ENCODE data around the gene AKNAD1. TPM values are rescaled to one million over a fixed set of nuclear protein-coding genes. Genes with fewer than 3 reads are reported as not detected.

AKNAD1 gene
- total RNA-seq, 1 experiment from 2014 or later: 7.2 TPM

DNA sequence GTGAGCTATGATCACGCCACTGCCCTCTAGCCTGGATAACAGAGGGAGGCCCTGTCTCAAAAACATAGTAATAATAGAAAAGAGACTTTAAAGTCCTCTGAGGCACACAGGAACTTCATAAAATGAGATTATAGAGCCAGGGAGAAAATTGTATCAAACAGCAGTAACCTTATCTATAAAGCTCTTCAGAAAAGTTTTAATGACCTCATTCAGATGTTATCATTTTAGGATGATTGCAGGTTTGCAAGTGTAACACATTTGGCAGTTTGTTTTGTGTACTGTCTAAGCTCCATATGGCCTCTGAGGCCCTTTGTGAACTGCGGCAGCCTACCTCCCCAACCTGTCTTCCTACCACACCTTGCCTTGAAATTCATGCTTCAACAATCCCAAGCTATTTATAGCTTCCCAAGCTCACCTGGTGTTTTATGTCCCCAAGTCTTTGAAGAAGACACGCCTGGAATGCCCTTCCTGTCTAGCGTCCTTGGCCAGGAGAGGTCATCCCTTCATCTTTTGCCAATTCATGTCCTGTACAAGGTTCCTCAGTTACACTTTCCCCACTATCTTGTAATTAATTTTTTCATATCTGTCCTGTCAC, 8.5 kb upstream of the AKNAD1 start:
- CTCF ChIA-PET: interaction anchor here (0.6 to 2.3 kb wide), 3 partner anchors 13 to 37 kb away, joined by 3 to 10 read pairs (median 5); no protein-coding TSS in a partner anchor
- POLR2A ChIA-PET: interaction anchor here (0.5 to 2.0 kb wide), 9 partner anchors 9 to 722 kb away, joined by 3 to 9 read pairs (median 3); partner anchors contain the start of gene GPSM2

GRCh38 chr1:108863984-108864383, 7.1 kb upstream of the AKNAD1 start:
- Mint-ChIP-seq H3K27ac (ENCODE audit: low read depth, unreplicated experiment) (no peak overlapping the region), H3K9me3 (ENCODE audit: unreplicated experiment) (no peaks in the 10 kb centered on the region), H3K36me3 (ENCODE audit: insufficient read depth, unreplicated experiment) (peaks cover 13% of the 10 kb centered on the region), H3K4me3 (ENCODE audit: unreplicated experiment) (no peak overlapping the region), H3K27me3 (ENCODE audit: insufficient read depth, unreplicated experiment) (no peaks in the 10 kb centered on the region), H3K4me1 (ENCODE audit: insufficient read depth, unreplicated experiment) (no peaks in the 10 kb centered on the region)
- POLR2A ChIA-PET: interaction anchor here (1.4 to 2.0 kb wide), 3 partner anchors 10 to 14 kb away, joined by 3 to 9 read pairs (median 5); partner anchors contain the start of gene GPSM2
- no peak for DNase-seq (ENCODE audit: unreplicated experiment)
- intact Hi-C loops (cut with micrococcal nuclease): no loop called here
- no peak for TF ChIP-seq CTCF (IDR thresholded peaks at IDR 0.05; ENCODE audit: unreplicated experiment)
- CTCF ChIA-PET: interaction anchor here (0.6 to 2.3 kb wide), 4 partner anchors 10 to 1229 kb away, joined by 3 to 10 read pairs (median 3); no protein-coding TSS in a partner anchor
- BruUV-seq (replicated peaks): no TSS peak

More for the DNA sequence above, 8.5 kb upstream of the AKNAD1 start:
- Mint-ChIP-seq H3K36me3 (ENCODE audit: insufficient read depth, unreplicated experiment) (peaks cover 13% of the 10 kb centered on the region), H3K4me1 (ENCODE audit: insufficient read depth, unreplicated experiment) (no peaks in the 10 kb centered on the region), H3K9me3 (ENCODE audit: unreplicated experiment) (no peaks in the 10 kb centered on the region), H3K27ac (ENCODE audit: low read depth, unreplicated experiment) (no peak overlapping the region), H3K4me3 (ENCODE audit: unreplicated experiment) (no peak overlapping the region), H3K27me3 (ENCODE audit: insufficient read depth, unreplicated experiment) (no peaks in the 10 kb centered on the region)
- no TSS peak for BruUV-seq (replicated peaks)
- intact Hi-C loops (cut with micrococcal nuclease): no loop called here
- TF ChIP-seq CTCF (IDR thresholded peaks at IDR 0.05; ENCODE audit: unreplicated experiment): no peak
- no peak for DNase-seq (ENCODE audit: unreplicated experiment)

GRCh38 chr1:108862698-108863477, 6.0 kb upstream of the AKNAD1 start:
- H3K27ac Mint-ChIP-seq (ENCODE audit: low read depth, unreplicated experiment): no peak overlapping the region
- no peak for TF ChIP-seq CTCF (IDR thresholded peaks at IDR 0.05; ENCODE audit: unreplicated experiment)
- no peaks in the 10 kb centered on the region for H3K4me1 Mint-ChIP-seq (ENCODE audit: insufficient read depth, unreplicated experiment)
- POLR2A ChIA-PET: interaction anchor here (1.3 to 1.4 kb wide), 2 partner anchors 15 to 31 kb away, joined by 3 read pairs; no protein-coding TSS in a partner anchor
- intact Hi-C loops (cut with micrococcal nuclease): no loop called here
- DNase-seq (ENCODE audit: unreplicated experiment): no peak
- H3K36me3 Mint-ChIP-seq (ENCODE audit: insufficient read depth, unreplicated experiment): peaks cover 13% of the 10 kb centered on the region
- H3K9me3 Mint-ChIP-seq (ENCODE audit: unreplicated experiment): no peaks in the 10 kb centered on the region
- no peak overlapping the region for H3K4me3 Mint-ChIP-seq (ENCODE audit: unreplicated experiment)
- H3K27me3 Mint-ChIP-seq (ENCODE audit: insufficient read depth, unreplicated experiment): no peaks in the 10 kb centered on the region
- CTCF ChIA-PET: interaction anchor here (0.6 to 0.8 kb wide), 3 partner anchors 18 to 1507 kb away, joined by 3 to 4 read pairs (median 3); no protein-coding TSS in a partner anchor
- BruUV-seq (replicated peaks): no TSS peak

- POLR2A ChIA-PET: interaction anchor here (1.1 to 1.3 kb wide), 3 partner anchors 15 to 34 kb away, joined by 3 to 7 read pairs (median 4); partner anchors contain the start of gene GPSM2
Observed at GRCh38 chr1:108862017-108862610, 5.2 kb upstream of the AKNAD1 start.

More at GRCh38 chr1:108862017-108862610, 5.2 kb upstream of the AKNAD1 start:
- no TSS peak for BruUV-seq (replicated peaks)
- no peaks in the 10 kb centered on the region for H3K4me1 Mint-ChIP-seq (ENCODE audit: insufficient read depth, unreplicated experiment)
- H3K27ac Mint-ChIP-seq (ENCODE audit: low read depth, unreplicated experiment): no peak overlapping the region
- H3K36me3 Mint-ChIP-seq (ENCODE audit: insufficient read depth, unreplicated experiment): peaks cover 12% of the 10 kb centered on the region
- DNase-seq (ENCODE audit: unreplicated experiment): no peak
- H3K9me3 Mint-ChIP-seq (ENCODE audit: unreplicated experiment): no peaks in the 10 kb centered on the region
- CTCF ChIA-PET: interaction anchor here (0.6 to 1.0 kb wide), 5 partner anchors 13 to 1508 kb away, joined by 3 to 4 read pairs (median 3); no protein-coding TSS in a partner anchor
- no peak overlapping the region for H3K4me3 Mint-ChIP-seq (ENCODE audit: unreplicated experiment)
- intact Hi-C loops (cut with micrococcal nuclease): no loop called here
- no peak for TF ChIP-seq CTCF (IDR thresholded peaks at IDR 0.05; ENCODE audit: unreplicated experiment)
- no peaks in the 10 kb centered on the region for H3K27me3 Mint-ChIP-seq (ENCODE audit: insufficient read depth, unreplicated experiment)
